Right lobe of liver (tissue), 4 donors: ENCODE results near the gene SORBS2.

Experiments used
- CTCF ChIP-seq, 4 donors: fragments of 200-600 bp in 3 of 4; fragments of 450-650 bp in 1 of 4; IDR thresholded peaks; one replicate each; pipeline versions ENCODE4 v1.5.1 to v1.8.0; 2016 to 2022; ENCODE audit warnings: antibody characterized with exemption in 4 of 4, mild to moderate bottlenecking in 2 of 4
- POLR2A ChIP-seq: fragments of 450-650 bp; IDR thresholded peaks from one replicate; pipeline ENCODE4 v1.6.1; 2017; ENCODE audit warnings: antibody characterized with exemption, mild to moderate bottlenecking
- donor health status: DM: no; HTN: no; CAD: no.
- donor health status: DM: no; HTN: no; CAD: no.
- donor health status: DM: no; HTN: yes; CAD: no.

- TF ChIP-seq CTCF (IDR thresholded peaks at IDR 0.05) (no peak), POLR2A (no peak)
Measured at GRCh38 chr4:185565696-185566095, 246.3 kb downstream of the SORBS2 start.
